Endothelial cell (in vitro differentiated cells): Measurements from ENCODE around the gene LECT2. TPM values are rescaled to one million over a fixed set of nuclear protein-coding genes. Genes with fewer than 3 reads are reported as not detected.

ENCODE experiments used
- DNase-seq: peaks from one replicate; pipeline ENCODE4 v3.0.0; 2021; ENCODE audit warnings: low spot score
- H3K27ac Mint-ChIP-seq: one replicate; pipeline ENCODE4 v1.8.0; 2021; ENCODE audit warnings: mixed read lengths, inconsistent platforms; ENCODE audit not compliant: unreplicated experiment
- H3K27me3 Mint-ChIP-seq: one replicate; pipeline ENCODE4 v1.8.0; 2021; ENCODE audit warnings: mild to moderate bottlenecking, moderate library complexity, mixed read lengths, inconsistent platforms; ENCODE audit not compliant: unreplicated experiment
- H3K36me3 Mint-ChIP-seq: one replicate; pipeline ENCODE4 v1.8.0; 2021; ENCODE audit warnings: mild to moderate bottlenecking, low read depth, mixed read lengths, inconsistent platforms; ENCODE audit not compliant: unreplicated experiment
- H3K4me1 Mint-ChIP-seq: one replicate; pipeline ENCODE4 v1.8.0; 2021; ENCODE audit warnings: mild to moderate bottlenecking, mixed read lengths, inconsistent platforms; ENCODE audit not compliant: unreplicated experiment
- H3K4me3 Mint-ChIP-seq: one replicate; pipeline ENCODE4 v1.8.0; 2021; ENCODE audit warnings: mild to moderate bottlenecking, mixed read lengths, inconsistent platforms; ENCODE audit not compliant: unreplicated experiment
- H3K9me3 Mint-ChIP-seq: one replicate; pipeline ENCODE4 v1.8.0; 2021; ENCODE audit warnings: mixed read lengths, inconsistent platforms; ENCODE audit not compliant: unreplicated experiment
- CTCF ChIP-seq: fragments of 200-600 bp; sonication (generic); IDR thresholded peaks from one replicate; pipeline ENCODE4 v1.5.0; 2021; ENCODE audit warnings: antibody characterized with exemption; ENCODE audit not compliant: unreplicated experiment
- total RNA-seq: library from RNA; stranded (reverse); fragmentation: NEBNext Ultra II Directional; extraction: Animal tissue kit (Norgen Biotek cat#: 25700); gene quantifications from one replicate; pipeline ENCODE4 v1.2.1, GENCODE V29; 2021; ENCODE audit not compliant: unreplicated experiment

The LECT2 gene
- total RNA-seq, 1 donor from 2014 or later = not detected

DNA sequence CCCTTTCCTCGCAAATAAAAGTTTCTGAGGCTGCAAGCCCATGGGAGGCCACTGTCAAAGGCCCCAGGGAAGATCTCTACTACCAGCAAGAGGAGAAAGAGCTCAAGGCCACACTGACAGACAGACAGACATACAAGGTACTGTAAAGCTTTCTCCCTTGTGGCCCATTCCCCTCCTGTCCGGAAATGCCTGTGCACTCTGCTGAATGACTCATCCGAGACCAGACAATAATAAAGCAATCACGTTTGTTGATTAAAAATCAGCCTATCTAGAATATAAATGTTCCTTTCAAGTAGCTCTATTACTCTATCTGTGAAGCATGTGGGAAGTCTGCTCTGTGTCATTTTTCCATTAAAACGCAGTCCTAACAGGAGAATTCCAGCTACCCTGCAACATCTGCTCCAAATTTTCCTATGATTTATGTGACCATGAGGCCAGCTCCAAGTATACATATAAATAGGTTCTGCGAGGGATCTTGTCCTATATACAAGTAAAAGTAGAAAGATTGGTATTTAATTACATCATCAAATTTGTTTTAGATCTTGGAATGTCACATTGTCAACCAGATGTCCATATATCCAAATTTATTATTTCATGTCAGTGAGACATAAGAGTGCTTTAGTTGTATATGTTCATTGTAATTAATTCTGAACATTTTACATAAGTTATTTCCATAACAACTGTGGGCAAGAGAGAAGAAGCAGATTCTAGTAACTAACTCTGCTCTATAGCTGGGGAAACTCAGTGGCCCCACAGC is 39.3 kb upstream of the LECT2 start:
- Mint-ChIP-seq H3K27me3 (no peaks in the 10 kb centered on the region), H3K9me3 (no peaks in the 10 kb centered on the region), H3K4me3 (no peak overlapping the region), H3K4me1 (peaks cover 39% of the 10 kb centered on the region), H3K27ac (peak overlapping the region; percentile 76), H3K36me3 (no peaks in the 10 kb centered on the region)
- TF ChIP-seq CTCF = no peak
- DNase-seq = no peak

GRCh38 chr5:135993335-135993879 is 38.6 kb upstream of the LECT2 start:
- no peaks in the 10 kb centered on the region for H3K36me3 Mint-ChIP-seq
- H3K4me3 Mint-ChIP-seq = no peak overlapping the region
- no peak for DNase-seq
- no peaks in the 10 kb centered on the region for H3K27me3 Mint-ChIP-seq
- peaks cover 41% of the 10 kb centered on the region for H3K4me1 Mint-ChIP-seq
- H3K27ac Mint-ChIP-seq = peak overlapping the region; percentile 76
- no peaks in the 10 kb centered on the region for H3K9me3 Mint-ChIP-seq
- no peak for TF ChIP-seq CTCF

DNA sequence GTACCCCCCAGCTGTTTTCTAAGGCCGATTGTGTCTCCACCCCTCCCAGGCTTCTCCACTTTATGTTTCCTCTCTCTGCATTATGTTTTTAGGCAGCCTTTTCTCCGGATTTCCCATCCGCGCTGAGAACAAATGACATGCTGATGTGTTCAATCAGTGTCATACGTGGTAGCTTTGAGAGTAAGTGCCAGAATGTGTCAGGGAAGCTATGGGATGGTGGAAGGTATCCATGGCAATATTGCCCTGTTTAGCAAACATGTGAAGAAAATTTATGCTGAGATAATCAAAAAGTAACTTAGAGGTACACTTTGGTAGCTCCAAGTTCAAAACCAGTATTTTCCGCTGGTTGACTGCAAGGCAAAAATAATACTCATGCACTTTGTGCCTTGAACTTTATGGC is 36.6 kb upstream of the LECT2 start:
- H3K4me1 Mint-ChIP-seq = peaks cover 36% of the 10 kb centered on the region
- H3K9me3 Mint-ChIP-seq = no peaks in the 10 kb centered on the region
- DNase-seq = no peak
- H3K27ac Mint-ChIP-seq = no peak overlapping the region
- no peak overlapping the region for H3K4me3 Mint-ChIP-seq
- TF ChIP-seq CTCF = no peak
- no peaks in the 10 kb centered on the region for H3K36me3 Mint-ChIP-seq
- no peaks in the 10 kb centered on the region for H3K27me3 Mint-ChIP-seq

DNA sequence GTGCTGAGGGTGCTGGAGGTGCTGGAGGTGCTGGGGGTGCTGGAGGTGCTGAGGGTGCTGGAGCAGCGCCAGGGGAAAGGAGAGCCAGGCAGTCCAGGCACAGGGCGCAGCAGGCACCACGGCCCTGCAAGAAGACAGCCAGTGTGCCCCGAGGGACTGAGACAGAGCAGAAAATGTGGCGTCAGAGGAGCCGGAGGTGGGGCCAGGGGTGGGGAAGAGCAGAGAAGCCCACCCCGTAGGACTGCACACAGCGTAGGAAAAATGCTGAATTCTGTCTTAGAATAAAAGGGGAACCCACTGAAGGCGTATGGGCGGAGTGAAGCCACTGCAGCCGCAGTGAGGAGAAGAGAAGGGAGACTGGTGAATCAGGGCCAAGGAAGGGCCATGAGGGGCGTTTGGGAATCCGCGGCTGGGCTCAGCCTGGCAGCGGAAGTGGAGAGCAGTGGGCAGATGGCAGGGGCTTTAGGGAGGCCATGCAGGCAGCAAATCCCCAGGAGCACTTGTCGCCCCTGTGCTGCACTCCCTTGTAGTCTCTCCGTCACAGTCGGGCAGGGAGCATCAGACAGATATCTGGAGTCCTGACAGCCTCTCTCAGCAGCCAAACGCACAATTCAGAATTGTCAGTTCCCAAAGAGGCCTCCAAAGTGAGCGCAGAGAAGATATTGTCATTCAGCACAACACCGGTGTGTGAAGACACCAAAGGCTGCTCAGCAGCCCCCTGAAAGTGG is 35.9 kb upstream of the LECT2 start:
- Mint-ChIP-seq H3K27me3 (no peaks in the 10 kb centered on the region), H3K9me3 (no peaks in the 10 kb centered on the region), H3K36me3 (no peaks in the 10 kb centered on the region), H3K27ac (no peak overlapping the region), H3K4me1 (peaks cover 37% of the 10 kb centered on the region), H3K4me3 (no peak overlapping the region)
- TF ChIP-seq CTCF = no peak
- no peak for DNase-seq

DNA sequence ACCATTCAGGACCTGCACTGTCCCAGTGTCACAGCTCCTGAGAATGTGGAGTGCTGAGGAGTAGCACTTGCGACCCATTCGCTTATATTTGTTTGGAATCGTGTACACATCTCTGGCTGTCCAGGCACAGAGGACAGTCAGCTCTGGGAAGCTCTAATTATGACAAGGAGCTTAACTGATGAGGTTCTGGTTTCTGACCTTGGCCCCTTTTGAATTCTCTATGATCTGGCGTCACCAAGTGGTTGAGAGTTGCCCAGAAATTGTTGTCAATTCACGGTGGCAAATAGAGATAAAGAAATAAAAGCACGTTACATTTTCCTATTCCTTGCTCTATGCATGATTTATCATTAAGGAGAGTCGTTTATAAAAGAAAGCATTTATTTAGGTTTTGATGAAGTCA is 34.9 kb upstream of the LECT2 start:
- peak overlapping the region; percentile 12 for H3K27ac Mint-ChIP-seq
- no peaks in the 10 kb centered on the region for H3K27me3 Mint-ChIP-seq
- no peaks in the 10 kb centered on the region for H3K36me3 Mint-ChIP-seq
- H3K4me1 Mint-ChIP-seq = peaks cover 39% of the 10 kb centered on the region
- DNase-seq = no peak
- no peaks in the 10 kb centered on the region for H3K9me3 Mint-ChIP-seq
- TF ChIP-seq CTCF = no peak
- H3K4me3 Mint-ChIP-seq = no peak overlapping the region
